Stimulated activated CD8-positive, alpha-beta memory T cell treated with anti-CD3 and anti-CD28 coated beads, Interleukin-12 subunit alpha, Interleukin-12 subunit beta, amount 100 ng/mL, for 1 hour (primary cell): ENCODE measurements around the gene HSFX4.
"Not testable (repeated sequence)": the region's sequence is repeated elsewhere in the genome, so short reads cannot be mapped to it uniquely, and the experiment has no call there.

ENCODE experiments used
- DNase-seq: peaks from one replicate; pipeline ENCODE4 v3.0.0-alpha.2; 2020; ENCODE audit warnings: low read depth

Gene HSFX4

GRCh38 chrX:149929400-149929799 lies at the start of gene HSFX4:
TSS of gene HSFX4 (plus strand) at chrX:149929573. CDS start at chrX:149929645, 72 bp downstream.
- not testable (repeated sequence) for DNase-seq

- no peak for DNase-seq
Measured at GRCh38 chrX:149881081-149881711, 48.2 kb upstream of the HSFX4 start, which contains the start of gene MAGEA8. TSS of gene MAGEA8 (plus strand) at chrX:149881183. CDS start at chrX:149884273, 3,090 bp downstream.

GRCh38 chrX:149890828-149891227 lies 38.5 kb upstream of the HSFX4 start:
- DNase-seq: not testable (repeated sequence)

DNA sequence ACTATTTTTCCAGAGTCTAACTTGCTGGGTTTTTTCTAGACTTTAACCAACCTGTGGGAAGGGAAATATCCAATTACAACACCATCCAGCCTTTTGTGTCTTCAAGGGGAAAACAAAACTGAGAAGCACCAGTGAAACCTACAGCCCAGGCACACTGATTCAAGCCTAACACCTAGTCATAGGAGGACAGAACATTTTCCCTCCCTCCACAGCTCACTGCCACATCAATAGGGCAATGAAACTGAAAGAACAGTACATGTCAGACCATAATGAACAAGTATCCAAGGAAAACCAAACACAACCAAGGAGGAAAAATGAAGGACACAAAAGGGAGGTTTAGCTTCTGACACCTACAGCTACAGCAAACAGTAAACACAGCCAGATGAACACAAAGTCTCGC lies 30.8 kb upstream of the HSFX4 start:
- no peak for DNase-seq

DNA sequence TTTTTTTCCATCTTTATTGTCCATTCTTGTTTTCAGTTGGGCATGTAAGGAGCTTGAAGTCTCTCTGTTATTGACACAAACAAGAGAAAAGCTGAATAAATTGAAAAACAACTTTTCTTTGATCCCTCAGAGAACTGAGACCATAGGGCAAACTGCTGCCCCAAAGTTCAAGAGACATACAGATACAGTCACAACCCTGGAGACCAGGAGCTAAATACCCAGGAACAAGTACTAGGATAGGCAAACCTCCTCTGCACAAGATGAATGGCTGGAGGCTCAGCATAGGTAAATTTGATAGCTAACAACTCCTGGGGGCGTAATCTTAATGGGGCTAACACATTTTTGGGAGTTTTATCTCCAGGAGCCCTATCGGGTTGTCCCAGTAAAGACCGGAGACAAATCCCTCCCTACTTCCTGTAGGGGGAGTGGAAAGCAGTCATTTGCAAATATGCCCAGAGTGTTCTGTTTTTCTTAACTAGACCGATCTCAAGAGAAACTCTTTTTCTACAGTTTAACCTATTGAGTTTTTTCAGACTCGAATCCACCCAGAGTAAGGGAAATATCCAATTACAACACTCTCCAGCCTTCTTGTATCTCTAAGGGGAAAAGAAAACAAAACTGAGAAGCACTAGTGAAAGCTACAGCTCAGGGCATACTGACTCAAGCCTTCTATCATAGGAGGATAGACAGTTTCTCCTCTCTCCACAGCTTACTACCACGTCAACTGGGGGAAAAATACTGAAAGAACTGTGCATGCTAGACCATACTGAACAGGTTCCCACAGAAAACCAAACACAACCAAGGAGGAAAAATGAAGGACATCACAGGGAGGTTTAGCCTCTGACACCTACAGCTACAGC lies 25.3 kb upstream of the HSFX4 start:
- no peak for DNase-seq

DNA sequence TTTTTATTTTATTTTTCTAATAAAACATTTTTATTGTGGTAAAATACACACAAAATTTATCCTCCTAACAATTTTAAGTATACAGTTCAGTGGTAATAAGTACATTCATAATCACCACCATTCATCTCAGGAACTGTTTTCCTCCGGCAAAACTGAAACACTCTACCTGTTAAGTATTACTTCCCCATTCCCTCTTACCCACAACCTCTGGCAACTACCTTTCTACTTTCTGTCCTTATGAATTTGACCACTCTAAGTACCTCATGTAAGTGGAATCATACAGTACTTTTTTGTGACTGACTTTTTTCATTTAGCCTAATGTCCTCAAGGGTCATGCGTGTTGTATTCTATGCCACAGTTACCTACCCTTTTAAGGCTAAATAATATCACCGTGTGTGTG lies 21.1 kb upstream of the HSFX4 start:
- DNase-seq: no peak

DNA sequence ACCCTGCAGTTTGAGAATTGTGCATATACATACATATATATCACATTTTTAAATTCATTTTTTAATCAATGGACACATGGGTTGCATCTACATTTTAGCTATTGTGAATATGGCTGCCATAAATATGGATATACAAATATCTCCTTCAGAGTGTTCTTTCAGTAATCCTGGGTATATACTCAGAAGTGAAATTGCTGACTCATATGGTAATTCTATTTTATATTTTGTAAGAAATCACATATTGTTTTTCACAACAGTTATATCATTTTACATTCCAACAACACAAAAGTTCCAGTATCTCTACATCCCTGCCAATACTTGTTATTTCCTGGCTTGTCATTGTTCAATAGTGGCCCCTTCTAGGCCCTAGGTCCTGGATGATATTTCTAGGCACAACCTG lies 20.6 kb upstream of the HSFX4 start:
- DNase-seq: no peak

- DNase-seq: no peak
Measured at GRCh38 chrX:149909324-149910177, 19.8 kb upstream of the HSFX4 start.

- no peak for DNase-seq
Measured at GRCh38 chrX:149910178-149910695, 19.1 kb upstream of the HSFX4 start.

GRCh38 chrX:149916745-149917392 lies 12.5 kb upstream of the HSFX4 start:
- no peak for DNase-seq

DNA sequence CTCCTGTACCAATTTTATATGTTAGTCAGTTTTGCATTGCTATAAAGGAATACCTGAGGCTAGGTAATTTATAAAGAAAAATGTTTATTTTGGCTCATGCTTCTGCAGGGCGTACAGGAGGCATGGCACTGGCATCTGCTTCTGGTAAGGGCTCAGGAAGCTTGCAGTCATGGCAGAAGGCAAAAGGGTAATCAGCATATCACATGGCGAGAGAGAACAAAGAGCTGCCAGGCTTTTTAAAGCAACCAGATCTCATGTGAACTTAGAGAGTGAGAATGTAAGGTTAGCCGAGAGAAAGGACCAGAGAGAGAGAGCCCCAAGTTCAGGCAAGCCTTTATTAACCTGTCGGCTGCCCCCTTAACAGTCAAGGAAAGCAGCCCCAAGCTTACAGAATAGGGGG lies 5.5 kb upstream of the HSFX4 start:
- DNase-seq: not testable (repeated sequence)

DNA sequence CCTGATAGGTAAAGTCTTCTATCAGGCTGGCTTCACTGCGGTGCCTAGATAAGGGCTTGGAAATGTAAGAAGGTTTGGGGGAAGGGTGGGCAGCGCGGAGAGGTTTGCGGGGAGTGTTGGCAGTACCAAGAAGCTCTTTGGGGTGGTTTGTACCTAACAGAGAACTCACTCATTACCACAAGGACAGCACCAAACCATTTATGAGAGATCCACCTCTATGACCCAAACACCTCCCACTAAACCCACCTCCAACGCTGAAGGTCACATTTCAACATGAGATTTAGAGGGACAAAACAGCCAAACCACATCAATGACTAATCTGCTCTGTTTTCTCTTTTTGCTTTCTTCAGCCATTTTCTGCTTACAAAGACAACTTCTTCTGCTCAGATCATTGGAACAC lies 4.9 kb upstream of the HSFX4 start:
- not testable (repeated sequence) for DNase-seq

DNA sequence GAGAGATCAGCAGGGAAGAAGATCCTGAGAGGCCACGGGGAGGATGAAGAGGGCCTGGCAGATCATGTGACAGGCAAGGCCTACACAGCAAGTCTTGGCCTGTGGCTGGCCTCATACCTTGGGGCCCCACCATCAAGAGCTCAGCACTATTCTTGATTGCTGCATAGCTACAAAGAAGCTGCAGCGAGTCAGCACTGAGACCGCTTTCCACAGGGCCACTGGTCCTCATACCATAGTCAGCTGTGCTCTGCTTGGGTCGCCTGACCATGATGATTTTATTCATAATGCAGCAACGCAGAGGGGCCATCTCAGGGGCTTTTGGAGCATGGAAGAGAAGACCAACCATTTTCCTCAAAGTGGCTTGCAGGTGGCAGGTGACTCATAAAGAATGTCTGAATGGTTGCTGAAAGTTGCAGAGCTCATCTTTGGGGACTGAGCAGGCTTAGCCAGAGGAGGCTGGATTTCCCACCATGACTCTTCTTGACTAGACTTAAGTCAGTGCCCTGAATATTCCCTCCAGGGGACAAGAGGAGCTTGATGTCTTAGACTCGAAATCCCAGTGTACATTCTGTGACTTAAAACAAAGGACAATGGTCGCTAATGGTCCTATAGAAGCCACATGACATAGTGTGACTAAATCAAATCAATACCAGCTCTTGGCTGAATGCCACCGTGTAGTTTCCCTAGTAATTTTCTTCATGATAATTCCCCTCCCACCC lies 2.0 kb upstream of the HSFX4 start:
- not testable (repeated sequence) for DNase-seq

- not testable (repeated sequence) for DNase-seq
Measured at GRCh38 chrX:149927964-149928258, 1.5 kb upstream of the HSFX4 start.

- DNase-seq: not testable (repeated sequence)
Measured at GRCh38 chrX:149928635-149929034, 738 bp upstream of the HSFX4 start.

DNA sequence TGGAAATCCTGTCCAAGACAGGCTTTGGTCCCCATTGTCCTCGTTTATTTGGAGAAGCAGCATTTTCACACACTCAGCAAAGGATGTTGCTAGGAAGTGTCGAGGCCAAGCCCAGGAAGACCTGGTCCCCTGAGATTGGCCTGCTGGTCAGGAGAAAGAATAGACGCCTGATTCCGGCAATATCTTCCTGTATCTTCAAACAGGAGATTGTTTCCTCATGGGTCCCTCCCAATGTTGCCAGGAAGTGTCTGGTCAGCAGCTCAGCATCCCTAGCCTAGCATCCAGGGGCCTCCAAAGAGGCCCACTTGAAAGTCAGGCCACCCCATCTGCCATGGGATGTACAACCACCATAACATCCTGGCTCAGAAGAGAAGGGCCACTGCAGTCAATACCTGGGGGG lies 2.0 kb downstream of the HSFX4 start:
- DNase-seq: not testable (repeated sequence)

DNA sequence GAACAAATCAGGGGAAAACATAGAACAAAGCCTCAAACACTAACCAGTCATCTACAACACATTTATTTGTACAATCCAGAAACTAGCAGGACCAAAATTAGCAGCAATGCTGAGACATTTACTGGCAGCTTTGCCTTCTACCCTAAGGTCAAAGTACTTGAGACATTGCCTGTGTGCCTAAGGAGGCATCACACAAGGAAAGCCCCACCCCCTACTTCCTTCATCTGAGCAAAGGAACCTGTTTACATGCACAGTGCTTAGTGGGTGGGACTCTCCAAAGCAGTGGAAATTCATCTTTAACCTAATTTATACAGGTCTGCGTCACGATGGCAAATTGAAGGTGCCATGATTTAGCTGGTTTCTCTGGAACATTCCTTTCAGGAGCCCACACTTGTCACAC lies 2.8 kb downstream of the HSFX4 start:
- DNase-seq: not testable (repeated sequence)

- not testable (repeated sequence) for DNase-seq
Measured at GRCh38 chrX:149932970-149933369, 3.6 kb downstream of the HSFX4 start.

- DNase-seq: not testable (repeated sequence)
Measured at GRCh38 chrX:149933547-149933946, 4.2 kb downstream of the HSFX4 start.

- not testable (repeated sequence) for DNase-seq
Measured at GRCh38 chrX:149937328-149937727, 8.0 kb downstream of the HSFX4 start.

DNA sequence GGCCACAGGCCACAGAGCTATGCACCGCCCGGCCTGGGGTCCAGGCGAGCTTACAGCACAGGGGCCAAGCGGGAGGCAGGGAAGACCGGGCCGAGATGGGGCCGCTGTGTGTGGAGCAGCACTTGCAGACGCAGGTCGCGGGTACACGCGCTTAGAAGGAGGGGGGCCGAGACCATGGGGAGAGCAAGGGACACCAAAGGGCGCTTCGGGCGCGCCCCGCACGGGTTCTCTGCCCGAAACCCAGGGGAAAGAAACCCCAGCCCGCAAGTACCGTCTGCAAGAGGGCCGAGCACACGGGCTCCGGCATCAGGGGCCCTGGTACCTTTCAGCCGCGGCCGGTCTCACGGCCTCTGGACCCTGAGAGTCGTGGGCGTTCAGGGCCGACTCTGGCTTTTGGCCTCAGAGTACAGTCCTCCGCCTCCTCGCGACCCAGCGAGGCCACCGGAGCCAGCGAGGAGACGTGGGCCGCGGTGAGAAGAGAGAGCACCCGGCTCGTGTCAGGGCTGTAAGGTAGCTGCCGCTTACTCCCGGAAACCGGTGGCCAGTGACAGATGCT lies 8.6 kb downstream of the HSFX4 start:
- no peak for DNase-seq
